OCI-LY7 (cell line): ENCODE results near the gene ZFYVE16. TPM values are rescaled to one million over a fixed set of nuclear protein-coding genes. Genes with fewer than 3 reads are reported as not detected.

Experiments
- BruUV-seq: library from RNA; stranded (reverse); fragments of 400-500 nt; replicated peaks from 2 replicates; lab custom pipeline; 2021; lab: Mats Ljungman, UMichigan
- CTCF ChIA-PET: fragments of 300-600 bp; sonication (Branson Sonifier 250); formaldehyde crosslinking; loops from one replicate; lab custom pipeline; 2022; ENCODE audit warnings: antibody characterized with exemption; ENCODE audit not compliant: unreplicated experiment; lab: Charles Lee
- POLR2A ChIA-PET: fragments of 300-600 bp; sonication (Branson Sonifier 250); formaldehyde crosslinking; loops from one replicate; lab custom pipeline; 2022; ENCODE audit warnings: antibody characterized with exemption; lab: Charles Lee
- DNase-seq: peaks from one replicate; pipeline ENCODE4 v3.0.0-alpha.2; 2015; ENCODE audit warnings: low spot score
- H2AFZ ChIP-seq: fragments of 200-600 bp; sonication (generic), shearing (Covaris generic); 2 replicates; pipeline ENCODE4 v1.6.1; 2014; ENCODE audit warnings: mild to moderate bottlenecking, antibody characterized with exemption, low read length, moderate library complexity
- H3K27ac ChIP-seq: fragments of 200-600 bp; sonication (generic); 2 replicates; pipeline ENCODE4 v1.5.1; 2014; ENCODE audit warnings: mixed run types, low read depth, mild to moderate bottlenecking, moderate library complexity, low read length, inconsistent platforms; ENCODE audit not compliant: poor library complexity, severe bottlenecking
- H3K36me3 ChIP-seq: fragments of 200-600 bp; sonication (generic); 2 replicates; pipeline ENCODE4 v1.6.1; 2014; ENCODE audit warnings: mild to moderate bottlenecking, antibody characterized with exemption, low read length, moderate library complexity, mixed read lengths; ENCODE audit not compliant: insufficient read depth
- H3K4me1 ChIP-seq: fragments of 200-600 bp; sonication (generic); 2 replicates; pipeline ENCODE4 v1.5.1; 2014; ENCODE audit warnings: mild to moderate bottlenecking, low read length; ENCODE audit not compliant: insufficient read depth, poor library complexity, severe bottlenecking
- H3K4me2 ChIP-seq: fragments of 200-600 bp; sonication (generic); 2 replicates; pipeline ENCODE4 v1.6.1; 2014; ENCODE audit warnings: mild to moderate bottlenecking, low read length
- H3K4me3 ChIP-seq: fragments of 200-600 bp; sonication (generic); 2 replicates; pipeline ENCODE4 v1.5.1; 2014; ENCODE audit warnings: mild to moderate bottlenecking, low read depth, low read length; ENCODE audit not compliant: poor library complexity, severe bottlenecking
- H3K79me2 ChIP-seq: fragments of 200-600 bp; sonication (generic); 2 replicates; pipeline ENCODE4 v1.6.1; 2016; ENCODE audit warnings: low read depth, mild to moderate bottlenecking, low read length, moderate library complexity, mixed read lengths; ENCODE audit not compliant: insufficient read depth
- H3K9me2 ChIP-seq: fragments of 200-600 bp; sonication (generic); 2 replicates; pipeline ENCODE4 v1.6.1; 2016; ENCODE audit warnings: mild to moderate bottlenecking, low read length, mixed read lengths; ENCODE audit not compliant: insufficient read depth
- H3K9me3 ChIP-seq: fragments of 200-600 bp; sonication (generic); 2 replicates; pipeline ENCODE4 v1.6.1; 2014; ENCODE audit warnings: mild to moderate bottlenecking, mixed run types, low read length, mixed read lengths
- H4K20me1 ChIP-seq: fragments of 200-600 bp; sonication (generic); 2 replicates; pipeline ENCODE4 v1.6.1; 2014; ENCODE audit warnings: mild to moderate bottlenecking, antibody characterized with exemption, low read length, moderate library complexity, mixed read lengths; ENCODE audit not compliant: insufficient read depth
- EZH2phosphoT487 ChIP-seq: fragments of 200-600 bp; sonication (generic); IDR thresholded peaks from 2 replicates; pipeline ENCODE4 v1.6.1; 2018; ENCODE audit warnings: low read depth, borderline replicate concordance, mild to moderate bottlenecking, mixed run types, antibody characterized with exemption, low read length, moderate library complexity, mixed read lengths
- intact Hi-C: fragments of 100-400 bp; cut with micrococcal nuclease; formaldehyde crosslinking; loops from one replicate; pipeline ENCODE4 v1.10.0; 2022; ENCODE audit not compliant: unreplicated experiment
- total RNA-seq, 2 experiments: library from RNA; depleted of rRNA in 1 of 2; stranded (reverse); fragments of >200 nt in 1 of 2; shearing (Covaris generic) in 1 of 2; gene quantifications; 2 replicates each; pipeline ENCODE4 v1.2.3, GENCODE V29; 2014 to 2022
- TF ChIP-seq, protein P1 (sequence below): fragments of 200-600 bp; sonication (generic); conservative IDR thresholded peaks from 2 replicates; pipeline ENCODE4 v1.5.1; 2014; ENCODE audit warnings: mild to moderate bottlenecking, antibody characterized with exemption, low read length, moderate library complexity, mixed read lengths

The ZFYVE16 gene
- total RNA-seq, 2 experiments from 2014 or later = 8.0 to 21.6 TPM

DNA sequence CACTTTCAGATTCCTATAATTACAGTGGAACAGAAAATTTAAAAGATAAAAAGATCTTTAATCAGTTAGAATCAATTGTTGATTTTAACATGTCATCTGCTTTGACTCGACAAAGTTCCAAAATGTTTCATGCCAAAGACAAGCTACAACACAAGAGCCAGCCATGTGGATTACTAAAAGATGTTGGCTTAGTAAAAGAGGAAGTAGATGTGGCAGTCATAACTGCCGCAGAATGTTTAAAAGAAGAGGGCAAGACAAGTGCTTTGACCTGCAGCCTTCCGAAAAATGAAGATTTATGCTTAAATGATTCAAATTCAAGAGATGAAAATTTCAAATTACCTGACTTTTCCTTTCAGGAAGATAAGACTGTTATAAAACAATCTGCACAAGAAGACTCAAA, 29.5 kb downstream of the ZFYVE16 start:
- CTCF ChIA-PET = no interaction called here
- TF ChIP-seq, protein P1, sequence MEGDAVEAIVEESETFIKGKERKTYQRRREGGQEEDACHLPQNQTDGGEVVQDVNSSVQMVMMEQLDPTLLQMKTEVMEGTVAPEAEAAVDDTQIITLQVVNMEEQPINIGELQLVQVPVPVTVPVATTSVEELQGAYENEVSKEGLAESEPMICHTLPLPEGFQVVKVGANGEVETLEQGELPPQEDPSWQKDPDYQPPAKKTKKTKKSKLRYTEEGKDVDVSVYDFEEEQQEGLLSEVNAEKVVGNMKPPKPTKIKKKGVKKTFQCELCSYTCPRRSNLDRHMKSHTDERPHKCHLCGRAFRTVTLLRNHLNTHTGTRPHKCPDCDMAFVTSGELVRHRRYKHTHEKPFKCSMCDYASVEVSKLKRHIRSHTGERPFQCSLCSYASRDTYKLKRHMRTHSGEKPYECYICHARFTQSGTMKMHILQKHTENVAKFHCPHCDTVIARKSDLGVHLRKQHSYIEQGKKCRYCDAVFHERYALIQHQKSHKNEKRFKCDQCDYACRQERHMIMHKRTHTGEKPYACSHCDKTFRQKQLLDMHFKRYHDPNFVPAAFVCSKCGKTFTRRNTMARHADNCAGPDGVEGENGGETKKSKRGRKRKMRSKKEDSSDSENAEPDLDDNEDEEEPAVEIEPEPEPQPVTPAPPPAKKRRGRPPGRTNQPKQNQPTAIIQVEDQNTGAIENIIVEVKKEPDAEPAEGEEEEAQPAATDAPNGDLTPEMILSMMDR = no peak
- TF ChIP-seq EZH2phosphoT487 = no peak

DNA sequence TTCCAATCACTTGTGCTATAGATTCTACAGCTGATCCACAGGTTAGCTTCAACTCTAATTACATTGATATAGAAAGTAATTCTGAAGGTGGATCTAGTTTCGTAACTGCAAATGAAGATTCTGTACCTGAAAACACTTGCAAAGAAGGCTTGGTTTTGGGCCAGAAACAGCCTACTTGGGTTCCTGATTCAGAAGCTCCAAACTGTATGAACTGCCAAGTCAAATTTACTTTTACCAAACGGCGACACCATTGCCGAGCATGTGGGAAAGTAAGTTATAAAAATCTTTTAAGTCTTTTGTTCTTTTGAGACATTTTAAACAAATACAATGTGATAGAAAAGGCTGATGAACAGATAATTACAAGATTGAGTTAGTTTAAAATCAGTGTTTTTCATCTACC, 30.9 kb downstream of the ZFYVE16 start:
- no peaks in the 10 kb centered on the region for H3K79me2 ChIP-seq
- intact Hi-C loops = no loop called here
- CTCF ChIA-PET = no interaction called here

More for the DNA sequence above, 29.5 kb downstream of the ZFYVE16 start:
- Histone ChIP-seq H4K20me1 (no peaks in the 10 kb centered on the region), H3K36me3 (peaks cover 13% of the 10 kb centered on the region), H3K9me2 (no peaks in the 10 kb centered on the region), H2AFZ (no peak overlapping the region), H3K9me3 (no peaks in the 10 kb centered on the region), H3K79me2 (no peaks in the 10 kb centered on the region), H3K27ac (no peak overlapping the region), H3K4me2 (no peak overlapping the region), H3K4me3 (no peak overlapping the region), H3K4me1 (no peaks in the 10 kb centered on the region)
- no TSS peak for BruUV-seq
- DNase-seq = peak; percentile 7
- POLR2A ChIA-PET = interaction anchor here (0.5 to 0.6 kb wide), 2 partner anchors 11 to 30 kb away, joined by 3 to 5 read pairs; no protein-coding TSS in a partner anchor
- intact Hi-C loops = no loop called here

DNA sequence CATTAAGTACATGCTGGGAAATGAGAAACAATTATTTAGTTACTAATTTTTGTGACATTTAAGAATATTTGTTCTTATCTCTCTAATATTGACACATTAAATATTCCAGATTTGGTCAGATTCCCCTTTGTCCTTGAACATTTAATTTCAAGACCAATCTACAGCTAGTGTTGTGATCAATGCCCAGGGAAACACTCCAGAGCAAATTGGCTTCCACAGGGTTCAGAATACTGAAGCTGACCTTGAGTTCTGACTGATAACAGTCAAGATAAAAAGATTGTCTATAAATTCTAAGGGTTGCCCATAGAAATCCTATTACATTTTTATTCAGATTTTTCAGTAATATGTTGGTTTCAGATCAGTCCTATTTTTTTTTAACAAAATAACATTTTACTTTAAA, 31.3 kb downstream of the ZFYVE16 start:
- Histone ChIP-seq H2AFZ (no peak overlapping the region), H3K4me3 (no peak overlapping the region), H3K9me3 (no peaks in the 10 kb centered on the region), H3K36me3 (peaks cover 13% of the 10 kb centered on the region), H3K27ac (no peak overlapping the region), H3K9me2 (no peaks in the 10 kb centered on the region), H4K20me1 (no peaks in the 10 kb centered on the region), H3K4me1 (no peaks in the 10 kb centered on the region), H3K4me2 (no peak overlapping the region), H3K79me2 (no peaks in the 10 kb centered on the region)
- no peak for DNase-seq
- CTCF ChIA-PET = no interaction called here
- POLR2A ChIA-PET = no interaction called here
- intact Hi-C loops = no loop called here
- TF ChIP-seq, protein P1 = no peak
- no peak for TF ChIP-seq EZH2phosphoT487
- no TSS peak for BruUV-seq

More for the DNA sequence above, 30.9 kb downstream of the ZFYVE16 start:
- Histone ChIP-seq H3K9me3 (no peaks in the 10 kb centered on the region), H3K36me3 (peaks cover 13% of the 10 kb centered on the region), H3K4me1 (no peaks in the 10 kb centered on the region), H4K20me1 (no peaks in the 10 kb centered on the region), H3K4me3 (no peak overlapping the region), H3K9me2 (no peaks in the 10 kb centered on the region), H3K4me2 (no peak overlapping the region), H2AFZ (no peak overlapping the region), H3K27ac (no peak overlapping the region)
- BruUV-seq = no TSS peak
- no peak for DNase-seq
- TF ChIP-seq, protein P1 = no peak
- no peak for TF ChIP-seq EZH2phosphoT487
- POLR2A ChIA-PET = interaction anchor here (0.5 kb wide), 2 partner anchors 12 to 57 kb away, joined by 3 to 4 read pairs; no protein-coding TSS in a partner anchor
